HG03558 (cell line): ENCODE data around the gene RNF215.

Experiments used
- ATAC-seq: cut with Tn5 transposase; IDR thresholded peaks from one replicate; pipeline ENCODE4 v1.9.1; 2021; ENCODE audit warnings: moderate number of reproducible peaks; ENCODE audit not compliant: unreplicated experiment; ENCODE audit errors: extremely low read depth

Gene RNF215

DNA sequence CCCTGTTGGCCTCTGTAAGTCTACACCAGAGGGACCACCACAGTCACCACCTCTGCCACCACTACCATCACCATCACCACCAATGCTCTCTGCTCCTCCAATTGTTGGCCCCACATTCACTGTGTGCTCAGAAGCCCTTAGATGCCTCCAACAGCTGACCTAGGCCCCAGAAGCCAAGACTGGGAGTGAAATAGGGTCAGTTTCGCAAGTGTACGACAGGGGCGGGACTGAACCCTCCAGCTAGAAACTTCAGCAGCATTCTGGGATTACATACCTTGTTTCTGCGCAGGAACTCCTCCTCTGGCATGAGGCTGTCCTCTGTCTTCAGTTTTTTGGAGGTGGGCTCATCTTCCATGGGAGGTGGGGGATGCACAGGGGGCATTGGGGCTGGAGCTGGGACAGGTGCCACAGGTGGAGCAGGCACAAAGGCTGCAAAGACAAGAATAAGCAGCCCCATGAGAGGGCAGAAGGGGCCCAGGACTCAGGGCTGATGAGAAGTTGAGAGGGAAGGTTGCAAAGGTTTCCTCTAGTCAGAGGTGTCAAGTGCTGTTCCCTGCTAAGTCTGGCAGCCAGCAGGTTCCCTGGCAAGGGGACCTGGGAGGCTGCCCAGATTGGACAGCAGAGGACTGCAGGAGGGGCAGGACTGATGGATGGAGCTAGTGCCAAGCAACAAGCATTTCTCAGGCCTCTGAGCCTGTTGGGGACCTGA lies 50.3 kb downstream of the RNF215 start:
- ATAC-seq = no peak

DNA sequence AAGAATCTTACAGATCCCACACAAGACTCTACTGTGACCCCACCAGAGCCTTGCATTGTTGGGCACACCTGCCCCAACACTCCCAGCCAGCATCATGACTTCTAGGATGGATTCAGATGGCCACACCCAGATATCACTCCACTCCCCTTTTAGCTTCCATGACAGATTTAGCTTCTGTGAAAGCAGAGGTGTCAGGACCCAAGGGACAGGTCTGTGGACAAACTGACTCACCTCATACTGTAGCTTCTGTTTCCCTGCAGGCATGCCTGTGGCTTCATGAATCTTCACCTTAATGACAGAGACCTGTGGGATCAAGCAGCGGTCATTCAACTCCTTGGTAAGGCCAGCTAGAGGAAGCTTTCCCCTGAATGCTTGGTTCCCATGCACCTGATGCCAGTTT lies 52.0 kb downstream of the RNF215 start:
- no peak for ATAC-seq

DNA sequence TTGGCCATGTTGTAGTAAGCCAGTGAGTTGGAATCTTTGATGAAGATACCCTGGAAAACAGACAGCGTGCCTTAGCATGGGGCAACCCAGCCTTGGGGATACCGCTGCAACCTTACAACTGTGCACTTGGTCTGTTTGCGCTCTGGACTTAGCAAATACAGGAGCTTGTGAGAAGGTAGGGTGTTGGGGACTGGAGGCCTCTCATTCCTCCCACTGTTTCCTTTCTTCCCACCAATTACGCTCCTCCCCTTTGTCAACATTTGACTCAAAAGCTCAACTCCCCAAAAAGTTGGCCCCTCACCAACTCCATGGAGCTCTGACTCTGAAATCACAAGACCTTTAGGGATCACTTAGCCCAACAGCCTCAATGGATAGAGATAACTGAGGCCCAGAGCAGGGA lies 52.6 kb downstream of the RNF215 start:
- ATAC-seq = no peak

DNA sequence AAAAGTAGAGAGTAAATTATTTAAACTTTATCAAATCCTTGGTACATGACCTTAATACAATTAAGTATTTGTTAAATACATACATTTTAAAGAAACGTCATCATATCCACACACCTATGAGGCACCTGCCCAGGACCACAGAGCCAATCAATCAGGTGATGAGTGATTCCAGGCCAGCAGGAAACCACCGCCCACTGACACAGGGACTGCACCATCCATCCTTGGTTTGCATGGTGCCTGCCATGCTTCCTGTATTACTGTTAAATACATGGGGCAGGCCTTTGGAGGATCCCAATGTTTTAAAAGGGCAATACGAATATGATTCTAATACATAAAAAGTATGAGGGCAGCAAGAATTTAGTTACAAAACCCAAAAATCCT lies 53.5 kb downstream of the RNF215 start:
- no peak for ATAC-seq

DNA sequence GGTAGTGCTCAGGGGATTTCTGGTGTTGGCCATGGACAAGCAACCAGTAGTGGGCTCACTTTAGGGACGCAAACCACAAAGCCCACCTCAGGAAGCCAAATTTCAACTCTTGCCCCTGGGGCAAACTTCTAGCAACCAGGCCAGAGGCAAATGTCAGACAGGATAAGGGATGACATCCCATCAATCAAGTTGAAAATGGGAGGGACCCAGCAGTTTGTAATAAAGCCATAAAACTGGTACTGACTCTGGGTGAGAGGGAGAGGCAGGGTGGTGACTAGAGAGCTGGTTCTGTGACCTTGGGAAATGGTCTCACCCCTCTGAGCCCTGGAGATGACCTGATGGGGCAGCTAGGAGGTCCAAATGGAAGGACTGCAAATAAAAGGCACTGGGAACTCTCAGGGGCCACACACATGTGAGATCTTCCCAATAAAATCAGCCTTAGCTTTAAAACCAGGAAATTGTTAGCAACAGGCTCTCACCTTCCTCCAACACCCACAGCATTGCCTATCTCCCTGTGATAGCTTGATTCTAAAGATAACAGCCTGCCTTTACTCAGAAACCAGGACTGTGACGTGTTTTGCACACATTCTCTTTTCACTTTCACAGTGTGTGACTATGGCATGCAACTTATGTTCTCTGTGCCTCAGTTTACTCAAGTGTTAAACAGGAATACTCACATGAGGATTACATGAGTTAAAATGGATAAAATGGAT lies 54.1 kb downstream of the RNF215 start:
- no peak for ATAC-seq

DNA sequence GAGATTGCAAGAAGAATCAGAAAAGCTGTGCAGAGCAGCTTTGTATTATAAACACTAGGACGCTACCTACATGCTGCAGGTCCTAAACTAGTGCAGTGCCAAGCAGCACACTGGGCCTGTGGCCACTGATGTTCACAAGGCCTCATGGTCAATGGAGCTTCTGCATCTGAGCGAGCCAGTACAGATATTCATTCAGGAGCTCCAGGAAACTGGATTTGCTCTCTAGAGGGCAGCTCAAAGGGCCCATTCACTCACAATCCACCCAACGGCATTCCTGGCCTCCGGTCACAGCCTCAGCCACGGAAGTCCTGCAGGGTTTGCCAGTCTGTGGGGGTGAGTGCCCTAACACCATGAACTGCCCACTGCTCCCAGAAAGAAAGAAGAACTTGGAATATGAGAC lies 54.7 kb downstream of the RNF215 start:
- ATAC-seq = no peak
